Peyer's patch (tissue), 4 donors: ENCODE measurements around the gene ABCF2. TPM values are rescaled to one million over a fixed set of nuclear protein-coding genes. Genes with fewer than 3 reads are reported as not detected.

Experiments
- DNase-seq, 3 donors: peaks; one replicate each; pipeline ENCODE4 v3.0.0-alpha.2; 2017 to 2019
- H3K27ac ChIP-seq, 4 donors: fragments of 200-600 bp; sonication (generic); one replicate each; pipeline ENCODE4 v1.5.1; 2016 to 2019
- H3K27me3 ChIP-seq, 2 donors: fragments of 200-600 bp; sonication (generic); one replicate each; pipeline ENCODE4 v1.5.1; 2019
- H3K36me3 ChIP-seq, 3 donors: fragments of 200-600 bp; sonication (generic); one replicate each; pipeline ENCODE4 v1.5.1; 2016 to 2019
- H3K4me1 ChIP-seq, 4 donors: fragments of 200-600 bp; sonication (generic); one replicate each; pipeline ENCODE4 v1.5.1; 2016 to 2019
- H3K4me3 ChIP-seq, 4 donors: fragments of 200-600 bp; sonication (generic); 1 replicate in 3 of 4; 2 replicates in 1 of 4; pipeline ENCODE4 v1.5.1; 2016 to 2019; ENCODE audit warnings: mild to moderate bottlenecking in 1 of 4
- H3K9me3 ChIP-seq, 4 donors: fragments of 200-600 bp; sonication (generic); one replicate each; pipeline ENCODE4 v1.5.1; 2016 to 2019; ENCODE audit warnings: mild to moderate bottlenecking in 1 of 4
- CTCF ChIP-seq, 6 experiments: fragments of 450-650 bp in 4 of 6; fragments of 200-600 bp in 2 of 6; sonication (generic) in 1 of 6; IDR thresholded peaks; one replicate each; pipeline ENCODE4 v1.5.1; 2017 to 2019; ENCODE audit warnings: antibody characterized with exemption in 6 of 6, mild to moderate bottlenecking in 3 of 6, moderate library complexity in 1 of 6
- POLR2A ChIP-seq, 2 donors: fragments of 450-650 bp; IDR thresholded peaks; one replicate each; pipeline ENCODE4 v1.5.1; 2017; ENCODE audit warnings: antibody characterized with exemption in 2 of 2, mild to moderate bottlenecking in 2 of 2, moderate library complexity in 2 of 2
- total RNA-seq, 4 donors: library from RNA; depleted of rRNA; stranded (reverse); fragments of >200 nt; gene quantifications; one replicate each; pipeline ENCODE4 v1.1.0, GENCODE V29; 2016

The ABCF2 gene
- total RNA-seq, 4 donors from 2014 or later, result 20.7 to 29.7 (median 26.4) TPM

GRCh38 chr7:151256410-151257045, 29.5 kb upstream of the ABCF2 start:
- TF ChIP-seq POLR2A (IDR thresholded peaks at IDR 0.05) (no peak), CTCF (IDR thresholded peaks at IDR 0.05) (no peak)
- no peaks in the 10 kb centered on the region for H3K27me3 ChIP-seq
- H3K4me1 ChIP-seq, result peaks cover 0 to under 1% (median under 1%) of the 10 kb centered on the region in 4 donors
- H3K4me3 ChIP-seq, result no peak overlapping the region
- DNase-seq, result no peak
- no peak overlapping the region for H3K27ac ChIP-seq
- no peaks in the 10 kb centered on the region for H3K36me3 ChIP-seq
- H3K9me3 ChIP-seq, result no peaks in the 10 kb centered on the region

GRCh38 chr7:151255390-151255789, 28.4 kb upstream of the ABCF2 start:
- no peak for TF ChIP-seq CTCF (IDR thresholded peaks at IDR 0.05)
- Histone ChIP-seq H3K27me3 (no peaks in the 10 kb centered on the region), H3K4me1 (peaks cover 0 to 12% (median 2%) of the 10 kb centered on the region in 4 donors), H3K27ac (no peak overlapping the region), H3K36me3 (no peaks in the 10 kb centered on the region), H3K9me3 (no peaks in the 10 kb centered on the region), H3K4me3 (no peak overlapping the region)
- DNase-seq, result no peak

- Histone ChIP-seq H3K27me3 (no peaks in the 10 kb centered on the region), H3K36me3 (no peaks in the 10 kb centered on the region), H3K9me3 (no peaks in the 10 kb centered on the region), H3K27ac (no peak overlapping the region), H3K4me1 (peaks cover 0 to 17% (median 2%) of the 10 kb centered on the region in 4 donors), H3K4me3 (no peak overlapping the region)
- no peak for TF ChIP-seq CTCF (IDR thresholded peaks at IDR 0.05)
- TF ChIP-seq POLR2A (IDR thresholded peaks at IDR 0.05), result no peak
- DNase-seq, result peak in 1 of 3 donors; percentile 41
Observed at GRCh38 chr7:151254851-151255250, 27.8 kb upstream of the ABCF2 start.

GRCh38 chr7:151254316-151254715, 27.3 kb upstream of the ABCF2 start:
- Histone ChIP-seq H3K27ac (no peak overlapping the region), H3K27me3 (no peaks in the 10 kb centered on the region), H3K4me1 (peaks cover 0 to 23% (median 3%) of the 10 kb centered on the region in 4 donors), H3K36me3 (no peaks in the 10 kb centered on the region), H3K4me3 (no peak overlapping the region), H3K9me3 (no peaks in the 10 kb centered on the region)
- TF ChIP-seq POLR2A (IDR thresholded peaks at IDR 0.05), result no peak
- no peak for TF ChIP-seq CTCF (IDR thresholded peaks at IDR 0.05)
- no peak for DNase-seq

GRCh38 chr7:151252961-151253711, 26.1 kb upstream of the ABCF2 start:
- Histone ChIP-seq H3K9me3 (no peaks in the 10 kb centered on the region), H3K36me3 (no peaks in the 10 kb centered on the region), H3K4me1 (peaks cover 0 to 32% (median 7%) of the 10 kb centered on the region in 4 donors), H3K27me3 (no peaks in the 10 kb centered on the region), H3K27ac (peak overlapping the region in 2 of 4 donors; percentile 17 to 86), H3K4me3 (no peak overlapping the region)
- no peak for TF ChIP-seq CTCF (IDR thresholded peaks at IDR 0.05)
- no peak for TF ChIP-seq POLR2A (IDR thresholded peaks at IDR 0.05)
- no peak for DNase-seq
